ENCODE data around the gene IARS2. TPM values are rescaled to one million over a fixed set of nuclear protein-coding genes. Genes with fewer than 3 reads are reported as not detected.

The IARS2 gene
- total and polyA plus RNA-seq, 2 donors (not counting 3 experiments of a cell fraction or from before 2014, with no cell fraction given), result 15.5 to 62.8 TPM

DNA sequence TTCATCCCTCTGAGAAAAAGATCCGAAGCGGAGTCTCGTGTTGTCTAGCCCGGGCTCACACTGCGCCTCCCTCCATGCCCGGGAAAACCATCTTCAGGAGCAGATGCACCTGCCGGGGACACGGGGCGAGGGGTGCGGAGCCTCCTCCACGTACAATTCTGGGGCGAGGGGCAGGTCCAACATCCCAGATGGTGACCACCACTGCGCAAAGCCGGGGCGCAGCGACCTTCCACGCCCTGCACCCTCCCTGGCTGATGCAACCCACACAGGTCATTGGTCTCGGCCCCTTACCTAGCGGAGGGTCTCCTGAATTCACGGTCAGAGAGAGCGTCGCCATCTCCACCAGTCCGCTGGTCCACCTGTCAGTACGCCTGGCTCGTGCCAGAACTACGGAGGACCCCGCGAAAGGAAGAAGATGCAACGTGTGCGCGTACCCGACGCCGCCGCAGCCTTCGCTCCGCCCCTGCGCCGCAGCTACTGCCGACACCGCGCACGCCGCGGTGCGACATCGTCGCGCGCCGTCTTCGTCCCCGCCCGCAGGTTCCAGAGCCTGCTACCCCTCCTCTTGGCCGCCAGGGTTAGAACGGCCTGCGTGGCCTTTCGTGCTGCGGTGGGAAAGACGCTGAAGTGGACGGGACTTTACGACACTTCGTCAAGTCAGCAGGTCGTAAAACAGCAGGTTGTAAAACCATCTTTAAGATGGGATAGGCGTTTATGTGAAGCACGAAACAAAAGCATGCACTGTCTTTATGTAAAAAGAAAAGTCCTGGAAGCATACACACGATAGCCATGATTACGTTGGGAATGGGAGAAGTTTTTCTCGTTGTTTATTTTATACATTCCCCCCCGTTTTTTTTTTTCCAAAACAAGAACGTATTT is 47.6 kb upstream of the IARS2 start, which contains the start of gene EPRS1:
EPRS1 (minus strand) TSS at position 454 of the 879 bp plus-strand sequence; CDS start at position 337, 117 bp downstream.
- peaks cover 40% of the 10 kb centered on the region for H3K79me2 ChIP-seq (ENCODE audit: control insufficient read depth, insufficient read depth, low read length)
- intact Hi-C loops (cut with micrococcal nuclease) (loop anchor here (1.0 kb wide), 3 partner anchors 43 to 48 kb away; partner anchors contain the start of genes BPNT1 and IARS2), dilution Hi-C loops (cut with MboI; ENCODE audit: extremely low pct_ligation_motif_present, low sequenced_read_pairs) (no loop called here)
- H3K4me2 ChIP-seq (ENCODE audit: insufficient read depth, low read length), result peak within 1 kb of the TSS; percentile 91
- H3K4me1 ChIP-seq (ENCODE audit: control insufficient read depth, extremely low read depth, insufficient read depth, low read length), result peaks cover 10% of the 10 kb centered on the region
- H2AFZ ChIP-seq (ENCODE audit: low read depth, low read length), result peak within 1 kb of the TSS; percentile 71
- no peaks in the 10 kb centered on the region for H3K36me3 ChIP-seq (ENCODE audit: control insufficient read depth in 2 of 2, extremely low read depth in 1 of 2, insufficient read depth in 2 of 2, low read length in 2 of 2)
- H3K9me3 ChIP-seq (replicated peaks; ENCODE audit: control insufficient read depth, insufficient read depth, low read length), result no peaks in the 10 kb centered on the region
- DNase-seq (ENCODE audit: low read depth, low spot score), result peak; percentile 99
- H3K9ac ChIP-seq (replicated peaks; ENCODE audit: extremely low read depth, insufficient read depth, low read length), result peak within 1 kb of the TSS; percentile 48
- no peaks in the 10 kb centered on the region for H3K27me3 ChIP-seq (ENCODE audit: control insufficient read depth in 2 of 2, insufficient read depth in 2 of 2, low read length in 2 of 2)
- H3K27ac ChIP-seq (ENCODE audit: insufficient read depth, low read depth, low read length), result peak within 1 kb of the TSS; percentile 1
- H3K4me3 ChIP-seq (replicated peaks in 1 of 3; ENCODE audit: insufficient read depth in 1 of 3, low read depth in 1 of 3, low read length in 3 of 3), result peak within 1 kb of the TSS; percentile 79 to 98 (median 86)
- BruUV-seq (replicated peaks), result TSS peak; percentile 92
- POLR2A ChIA-PET, result no interaction called here
- no peaks in the 10 kb centered on the region for H3K9me1 ChIP-seq (replicated peaks; ENCODE audit: control insufficient read depth, extremely low read depth, insufficient read depth, low read length)
- TF ChIP-seq CTCF (IDR thresholded peaks at IDR 0.05; ENCODE audit: extremely low read depth in 1 of 2, insufficient read depth in 1 of 2, low read depth in 1 of 2, low read length in 2 of 2) (peak; percentile 61 to 86), JUN (IDR thresholded peaks at IDR 0.05; ENCODE audit: borderline replicate concordance, insufficient read depth, insufficient read length, low read depth) (no peak), MAX (IDR thresholded peaks at IDR 0.05; ENCODE audit: insufficient read depth, insufficient read length) (peak; percentile 64), FOS (IDR thresholded peaks at IDR 0.05; ENCODE audit: borderline replicate concordance, insufficient read depth, low read length) (no peak), MYC (IDR thresholded peaks at IDR 0.05; ENCODE audit: low read depth, low read length) (peak; percentile 50), POLR2A (IDR thresholded peaks at IDR 0.05; ENCODE audit: low read depth, low read length) (peak; percentile 91), GATA2 (IDR thresholded peaks at IDR 0.05; ENCODE audit: insufficient read depth, insufficient read length, low read depth, low read length) (no peak), EZH2 (IDR thresholded peaks at IDR 0.05; ENCODE audit: borderline replicate concordance, low read depth, low read length, severe bottlenecking) (no peak), POLR2AphosphoS5 (IDR thresholded peaks at IDR 0.05; ENCODE audit: insufficient read depth, low read depth, low read length) (peak; percentile 51)
- FAIRE-seq, result peak; percentile 96
- CTCF ChIA-PET, result interaction anchor here (0.6 to 1.0 kb wide), 6 partner anchors 33 to 143 kb away, joined by 3 to 5 read pairs (median 4); no protein-coding TSS in a partner anchor
- no peaks in the 10 kb centered on the region for H4K20me1 ChIP-seq (replicated peaks; ENCODE audit: control insufficient read depth, extremely low read depth, insufficient read depth, low read length)

Data from endothelial cell of umbilical vein (primary cell).